Measurements from ENCODE around the gene MAD2L2.

DNA sequence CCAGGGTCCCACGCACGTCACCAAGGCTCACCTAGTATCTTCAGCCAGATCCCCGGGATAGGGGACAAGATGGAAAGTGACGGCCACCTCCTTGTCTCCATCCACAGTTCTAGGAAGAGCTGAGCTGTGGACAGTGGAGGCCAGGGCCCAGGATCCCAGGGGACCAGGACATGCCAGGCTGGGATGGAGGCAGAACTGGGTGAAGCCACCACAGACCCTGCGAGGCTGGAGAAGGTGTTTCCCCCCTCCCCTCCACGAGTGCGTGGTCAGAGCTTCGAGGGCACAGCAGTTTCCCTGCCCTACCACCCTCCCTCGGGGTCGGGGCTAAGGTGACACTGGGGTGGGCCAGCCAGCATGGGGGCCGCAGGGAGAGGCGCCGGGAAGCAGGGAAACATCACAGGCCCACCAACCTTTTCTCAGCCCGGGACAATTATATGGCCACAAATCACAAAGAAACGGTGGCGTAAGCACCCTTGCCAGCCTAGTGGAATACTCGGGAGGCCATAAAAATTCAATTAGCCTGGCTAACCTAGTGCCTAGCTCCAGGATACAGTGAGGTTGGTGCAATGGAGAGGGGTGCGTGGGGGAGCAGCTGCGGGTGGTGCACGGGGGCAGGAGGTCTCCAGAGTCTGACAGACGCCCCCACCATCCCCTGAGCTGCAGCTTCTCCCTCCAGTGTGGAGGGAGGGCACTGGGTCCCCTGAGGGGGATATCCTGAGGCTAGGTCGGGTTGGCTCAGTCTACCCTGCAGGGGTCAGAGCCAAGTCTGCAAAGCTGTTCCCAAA is 23.9 kb upstream of the MAD2L2 start:
- TF ChIP-seq, protein P1, sequence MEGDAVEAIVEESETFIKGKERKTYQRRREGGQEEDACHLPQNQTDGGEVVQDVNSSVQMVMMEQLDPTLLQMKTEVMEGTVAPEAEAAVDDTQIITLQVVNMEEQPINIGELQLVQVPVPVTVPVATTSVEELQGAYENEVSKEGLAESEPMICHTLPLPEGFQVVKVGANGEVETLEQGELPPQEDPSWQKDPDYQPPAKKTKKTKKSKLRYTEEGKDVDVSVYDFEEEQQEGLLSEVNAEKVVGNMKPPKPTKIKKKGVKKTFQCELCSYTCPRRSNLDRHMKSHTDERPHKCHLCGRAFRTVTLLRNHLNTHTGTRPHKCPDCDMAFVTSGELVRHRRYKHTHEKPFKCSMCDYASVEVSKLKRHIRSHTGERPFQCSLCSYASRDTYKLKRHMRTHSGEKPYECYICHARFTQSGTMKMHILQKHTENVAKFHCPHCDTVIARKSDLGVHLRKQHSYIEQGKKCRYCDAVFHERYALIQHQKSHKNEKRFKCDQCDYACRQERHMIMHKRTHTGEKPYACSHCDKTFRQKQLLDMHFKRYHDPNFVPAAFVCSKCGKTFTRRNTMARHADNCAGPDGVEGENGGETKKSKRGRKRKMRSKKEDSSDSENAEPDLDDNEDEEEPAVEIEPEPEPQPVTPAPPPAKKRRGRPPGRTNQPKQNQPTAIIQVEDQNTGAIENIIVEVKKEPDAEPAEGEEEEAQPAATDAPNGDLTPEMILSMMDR (conservative IDR thresholded peaks at IDR 0.05; ENCODE audit: low read depth, low read length) = no peak
- TF ChIP-seq EZH2phosphoT487 (IDR thresholded peaks at IDR 0.05; ENCODE audit: borderline replicate concordance, low read length) = no peak
